ENCODE results near the gene ALPK3.
"Not testable (repeated sequence)": the region's sequence is repeated elsewhere in the genome, so short reads cannot be mapped to it uniquely, and the experiment has no call there.

The ALPK3 gene

GRCh38 chr15:84871428-84871985 is 54.4 kb downstream of the ALPK3 start:
- no peak for DNase-seq (ENCODE audit: low read depth)
- no peak for TF ChIP-seq CTCF (IDR thresholded peaks at IDR 0.05; ENCODE audit: insufficient read depth, low read depth, low read length, missing control alignments)
- no peak overlapping the region for H3K4me3 ChIP-seq (ENCODE audit: low read length)

GRCh38 chr15:84872009-84872910 is 55.1 kb downstream of the ALPK3 start:
- TF ChIP-seq CTCF (IDR thresholded peaks at IDR 0.05; ENCODE audit: insufficient read depth, low read depth, low read length, missing control alignments): no peak
- DNase-seq (ENCODE audit: low read depth): no peak
- no peak overlapping the region for H3K4me3 ChIP-seq (ENCODE audit: low read length)

- H3K4me3 ChIP-seq (ENCODE audit: low read length): no peak overlapping the region
- DNase-seq (ENCODE audit: low read depth): no peak
- no peak for TF ChIP-seq CTCF (IDR thresholded peaks at IDR 0.05; ENCODE audit: insufficient read depth, low read depth, low read length, missing control alignments)
Measured at GRCh38 chr15:84873997-84874396, 56.8 kb downstream of the ALPK3 start.

- DNase-seq (ENCODE audit: low read depth): no peak
- no peak for TF ChIP-seq CTCF (IDR thresholded peaks at IDR 0.05; ENCODE audit: insufficient read depth, low read depth, low read length, missing control alignments)
Measured at GRCh38 chr15:84874981-84875699, 58.0 kb downstream of the ALPK3 start.

GRCh38 chr15:84876269-84876668 is 59.1 kb downstream of the ALPK3 start:
- DNase-seq (ENCODE audit: low read depth): no peak
- no peak for TF ChIP-seq CTCF (IDR thresholded peaks at IDR 0.05; ENCODE audit: insufficient read depth, low read depth, low read length, missing control alignments)
- H3K4me3 ChIP-seq (ENCODE audit: low read length): no peak overlapping the region

More at GRCh38 chr15:84874981-84875699, 58.0 kb downstream of the ALPK3 start:
- no peak overlapping the region for H3K4me3 ChIP-seq (ENCODE audit: low read length)

GRCh38 chr15:84877701-84878100 is 60.5 kb downstream of the ALPK3 start:
- not testable (repeated sequence) for H3K4me3 ChIP-seq (ENCODE audit: low read length); DNase-seq (ENCODE audit: low read depth)

- peak; percentile 74 for DNase-seq (ENCODE audit: low read depth)
- TF ChIP-seq CTCF (IDR thresholded peaks at IDR 0.05; ENCODE audit: insufficient read depth, low read depth, low read length, missing control alignments): peak; percentile 76
- H3K4me3 ChIP-seq (ENCODE audit: low read length): no peak overlapping the region
Measured at GRCh38 chr15:84878504-84878903, 61.3 kb downstream of the ALPK3 start.

All from epithelial cell of esophagus (primary cell).